Neural crest cell (in vitro differentiated cells): ENCODE results near the gene CA5A. TPM values are rescaled to one million over a fixed set of nuclear protein-coding genes. Genes with fewer than 3 reads are reported as not detected.
A peak's percentile ranks its signal among the peaks of the same experiment; 100 is the strongest.

Source experiments
- DNase-seq: peaks from one replicate; pipeline ENCODE4 v3.0.0; 2021; ENCODE audit warnings: low read depth, mixed read lengths, low spot score
- H3K27ac Mint-ChIP-seq: one replicate; pipeline ENCODE4 v1.8.0; 2021; ENCODE audit warnings: mild to moderate bottlenecking, mixed read lengths; ENCODE audit not compliant: unreplicated experiment
- H3K27me3 Mint-ChIP-seq: 2 replicates; pipeline ENCODE4 v1.8.0; 2021; ENCODE audit warnings: low read depth, mild to moderate bottlenecking, mixed read lengths
- H3K36me3 Mint-ChIP-seq: 2 replicates; pipeline ENCODE4 v1.8.0; 2021; ENCODE audit warnings: low read depth, mild to moderate bottlenecking, mixed read lengths
- H3K4me1 Mint-ChIP-seq: 2 replicates; pipeline ENCODE4 v1.8.0; 2021; ENCODE audit warnings: mixed read lengths
- H3K4me3 Mint-ChIP-seq: one replicate; pipeline ENCODE4 v1.8.0; 2021; ENCODE audit warnings: mild to moderate bottlenecking, mixed read lengths
- H3K9me3 Mint-ChIP-seq: 2 replicates; pipeline ENCODE4 v1.8.0; 2021; ENCODE audit warnings: mixed read lengths
- CTCF ChIP-seq: fragments of 200-600 bp; sonication (generic); conservative IDR thresholded peaks from 2 replicates; pipeline ENCODE4 v1.5.0; 2021; ENCODE audit warnings: antibody characterized with exemption, mild to moderate bottlenecking
- total RNA-seq: library from RNA; stranded (reverse); gene quantifications from 2 replicates; pipeline ENCODE4 v1.2.1, GENCODE V29; 2021

CA5A gene
- total RNA-seq, 1 donor from 2014 or later = not detected

DNA sequence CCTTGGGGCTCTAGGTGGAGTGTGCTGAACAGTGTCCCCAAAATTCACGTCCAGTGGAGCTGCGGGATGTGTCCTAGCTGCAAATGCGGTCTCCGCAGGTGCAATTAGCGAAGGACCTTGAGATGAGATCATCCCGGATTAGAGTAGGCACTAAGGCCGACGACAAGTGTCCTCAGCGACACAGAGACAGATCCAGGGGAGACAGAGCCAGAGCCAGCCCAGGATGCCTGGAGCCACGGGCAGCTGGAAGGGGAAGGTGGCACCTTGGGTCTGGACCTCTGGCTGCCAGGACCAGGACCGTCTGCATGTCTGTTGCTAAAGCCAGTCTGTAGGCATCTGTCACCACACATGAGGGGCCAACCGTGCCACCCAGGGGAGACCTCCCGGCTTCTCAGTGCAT, 91.5 kb downstream of the CA5A start:
- Mint-ChIP-seq H3K36me3 (no peaks in the 10 kb centered on the region), H3K27ac (no peak overlapping the region), H3K4me3 (no peak overlapping the region), H3K27me3 (no peaks in the 10 kb centered on the region), H3K4me1 (peaks cover 23% of the 10 kb centered on the region), H3K9me3 (no peaks in the 10 kb centered on the region)
- no peak for TF ChIP-seq CTCF
- no peak for DNase-seq

DNA sequence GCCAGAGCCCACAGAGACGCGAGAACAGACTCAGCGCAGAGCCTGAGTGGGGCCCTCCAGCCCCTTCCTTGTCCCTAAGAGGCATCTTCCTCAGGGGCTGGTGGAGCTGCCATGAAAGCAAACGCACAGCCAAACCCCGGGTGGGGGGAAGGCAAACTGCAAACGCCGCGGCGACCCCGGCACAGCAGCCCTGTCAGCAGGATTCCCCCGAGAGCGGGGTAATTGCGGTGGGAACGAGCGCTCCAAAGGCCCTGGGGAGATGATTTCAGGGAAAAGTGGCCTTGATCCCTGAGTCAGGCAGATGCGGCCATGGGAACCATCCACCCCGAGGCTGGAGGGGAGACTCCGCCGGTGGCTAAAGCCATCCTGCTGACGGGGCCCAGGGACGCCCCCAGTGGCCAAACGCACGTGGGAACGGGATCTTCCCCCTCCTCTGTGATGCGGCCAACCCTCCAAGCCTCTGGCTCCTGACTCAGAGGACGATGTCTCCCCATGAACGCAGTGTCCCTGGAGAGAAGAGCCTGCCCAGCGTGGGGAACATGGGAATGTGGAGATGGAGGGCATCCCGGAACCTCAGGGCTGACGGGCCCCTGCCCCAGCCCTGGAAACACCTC, 92.1 kb downstream of the CA5A start:
- no peak for DNase-seq
- TF ChIP-seq CTCF = peak; percentile 26
- no peaks in the 10 kb centered on the region for H3K36me3 Mint-ChIP-seq

GRCh38 chr16:87843678-87844105, 92.6 kb downstream of the CA5A start:
- Mint-ChIP-seq H3K4me1 (peaks cover 17% of the 10 kb centered on the region), H3K9me3 (no peaks in the 10 kb centered on the region), H3K36me3 (no peaks in the 10 kb centered on the region), H3K27ac (no peak overlapping the region), H3K4me3 (no peak overlapping the region), H3K27me3 (no peaks in the 10 kb centered on the region)
- no peak for DNase-seq
- no peak for TF ChIP-seq CTCF

More for the DNA sequence above, 92.1 kb downstream of the CA5A start:
- Mint-ChIP-seq H3K9me3 (no peaks in the 10 kb centered on the region), H3K4me3 (no peak overlapping the region), H3K4me1 (peaks cover 20% of the 10 kb centered on the region), H3K27me3 (no peaks in the 10 kb centered on the region), H3K27ac (no peak overlapping the region)

GRCh38 chr16:87842209-87842869, 94.0 kb downstream of the CA5A start:
- Mint-ChIP-seq H3K4me3 (no peak overlapping the region), H3K36me3 (no peaks in the 10 kb centered on the region), H3K9me3 (no peaks in the 10 kb centered on the region), H3K27ac (no peak overlapping the region), H3K4me1 (peaks cover 4% of the 10 kb centered on the region), H3K27me3 (no peaks in the 10 kb centered on the region)
- TF ChIP-seq CTCF = no peak
- no peak for DNase-seq

DNA sequence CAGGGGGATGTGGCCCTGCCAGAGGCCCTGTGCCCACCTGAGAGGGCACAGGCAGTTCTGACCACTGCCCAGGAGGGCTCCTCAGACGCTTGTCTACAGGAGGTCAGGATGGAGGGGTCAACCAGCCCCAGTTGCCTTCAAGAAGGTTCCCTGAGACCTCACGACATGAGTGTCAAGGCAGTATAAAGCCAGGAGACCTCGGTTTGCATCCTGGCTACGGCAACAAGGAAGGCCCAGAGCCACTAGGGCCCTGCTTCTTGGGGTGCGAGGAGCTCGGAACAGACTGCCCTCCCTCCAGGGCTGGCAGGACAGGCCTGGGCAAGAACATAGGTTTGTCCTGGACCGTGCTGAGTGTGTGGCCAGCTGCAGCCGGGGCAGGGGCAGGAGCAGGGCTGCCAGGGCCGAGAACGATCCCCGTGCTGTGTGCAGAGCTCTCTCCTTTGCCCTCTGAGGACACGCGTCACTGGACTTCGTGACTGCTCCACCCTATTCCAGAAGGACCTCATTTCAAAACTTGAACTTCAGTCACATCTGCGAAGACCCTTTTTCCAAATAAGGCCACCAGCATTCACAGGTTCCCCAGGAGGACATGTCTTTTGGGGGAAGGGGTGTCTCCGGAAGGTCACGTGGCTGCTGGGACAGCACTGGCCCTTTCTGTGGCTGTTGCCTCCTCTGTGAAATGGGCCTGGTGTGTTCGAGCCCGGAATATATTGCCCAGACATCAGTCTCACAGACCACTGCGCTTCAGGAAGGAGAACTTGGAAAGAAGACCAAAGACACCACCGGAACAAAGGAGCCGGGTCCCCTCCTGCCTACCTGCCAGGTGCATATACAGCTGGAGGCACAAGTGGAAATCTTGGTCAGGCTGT, 94.8 kb downstream of the CA5A start:
- Mint-ChIP-seq H3K4me3 (no peak overlapping the region), H3K36me3 (no peaks in the 10 kb centered on the region), H3K27ac (no peak overlapping the region), H3K9me3 (no peaks in the 10 kb centered on the region), H3K27me3 (no peaks in the 10 kb centered on the region), H3K4me1 (peaks cover 8% of the 10 kb centered on the region)
- DNase-seq = no peak
- TF ChIP-seq CTCF = no peak
